OCI-LY1 (cell line): Measurements from ENCODE around the gene ALG1.

ENCODE experiments used
- CTCF ChIP-seq: fragments of 200-600 bp; sonication (generic), shearing (Covaris generic); IDR thresholded peaks from 2 replicates; pipeline ENCODE4 v1.5.1; 2017; ENCODE audit warnings: mild to moderate bottlenecking, antibody characterized with exemption, low read length, moderate library complexity, mixed read lengths
- EZH2 ChIP-seq: fragments of 200-600 bp; sonication (generic), shearing (Covaris generic); IDR thresholded peaks from 2 replicates; pipeline ENCODE4 v1.8.0; 2017; ENCODE audit warnings: borderline replicate concordance, mixed run types, mild to moderate bottlenecking, antibody characterized with exemption, low read length, moderate library complexity, mixed read lengths

GRCh38 chr16:5040451-5040850 lies 31.2 kb upstream of the ALG1 start:
- TF ChIP-seq CTCF (no peak), EZH2 (no peak)
